ENCODE measurements around the gene ZNF70. TPM values are rescaled to one million over a fixed set of nuclear protein-coding genes. Genes with fewer than 3 reads are reported as not detected.

The ZNF70 gene
- total and polyA plus RNA-seq, 9 of the 15 experiments (the other 6 are each of a cell fraction or from before 2014, with no cell fraction given) = 0.14 to 3.3 (median 1.4) TPM

- no TSS peak for BruUV-seq (replicated peaks)
- intact Hi-C loops (cut with micrococcal nuclease) (no loop called here), in situ Hi-C loops (cut with MboI) (no loop called here)
- Histone ChIP-seq H2AFZ (ENCODE audit: low read depth, low read length) (peak overlapping the region; percentile 97), H3K9ac (ENCODE audit: insufficient read depth in 1 of 2, low read depth in 2 of 2, low read length in 2 of 2) (peak overlapping the region; percentile 59 to 87), H3K4me3 (peak overlapping the region; percentile 47), H3K79me2 (ENCODE audit: control insufficient read depth, insufficient read depth, low read length) (peaks cover 9% of the 10 kb centered on the region), H3K9me3 (replicated peaks; ENCODE audit: control insufficient read depth, insufficient read depth, low read depth, low read length) (no peaks in the 10 kb centered on the region), H3K27me3 (ENCODE audit: control insufficient read depth in 2 of 2, insufficient read depth in 2 of 2, low read length in 2 of 2) (no peaks in the 10 kb centered on the region), H3K4me1 (replicated peaks in 1 of 2; ENCODE audit: control insufficient read depth in 2 of 2, insufficient read depth in 2 of 2, low read length in 2 of 2) (peaks cover 3 to 34% of the 10 kb centered on the region in 2 experiments; a peak in 3 of 5 replicates), H3K36me3 (ENCODE audit: control insufficient read depth, insufficient read depth, low read length) (no peaks in the 10 kb centered on the region), H3K9me1 (ENCODE audit: control insufficient read depth, insufficient read depth, low read length) (no peaks in the 10 kb centered on the region), H3K4me2 (ENCODE audit: insufficient read depth, low read length) (peak overlapping the region; percentile 72), H4K20me1 (replicated peaks; ENCODE audit: control insufficient read depth, insufficient read depth, low read length) (no peaks in the 10 kb centered on the region), H3K27ac (ENCODE audit: extremely low read depth, low read depth, low read length) (0 out of 3 replicates have a peak overlapping the region, but pooled peaks have one; percentile 44)
- CTCF ChIA-PET (ENCODE audit: low intra/inter-chr PET ratio) = no interaction called here
- peak in 1 of 4 experiments; percentile 27 for DNase-seq (ENCODE audit: extremely low read depth in 1 of 4, low spot score in 3 of 4)
- POLR2A ChIA-PET = no interaction called here
- 5% methylated on average over 6 of the region's 6 CpGs for WGBS (ENCODE audit: insufficient coverage, low coverage, missing lambda C conversion rate)
- peak; percentile 1; the same call in 1 of the 3 replicates for ATAC-seq
- FAIRE-seq = no peak
- no peak for TF ChIP-seq NR2C2 (CRISPR knock-in tag; IDR thresholded peaks at IDR 0.05)
- TF ChIP-seq NR2C2 (tag; IDR thresholded peaks at IDR 0.05) = peak; percentile 21; the same call in 1 of the 2 replicates
- TF ChIP-seq E2F5 (CRISPR knock-in tag; IDR thresholded peaks at IDR 0.05) = no peak
- TF ChIP-seq NR2C1 (IDR thresholded peaks at IDR 0.05) = peak; percentile 41; the same call in 1 of the 2 replicates
- peak; percentile 51 for TF ChIP-seq NR2C1 (tag; IDR thresholded peaks at IDR 0.05)
- no peak for TF ChIP-seq MAZ (CRISPR knock-in tag; conservative IDR thresholded peaks at IDR 0.05 in 1 of 2, IDR thresholded peaks at IDR 0.05 in 1 of 2)
These were observed 21.4 kb upstream of the ZNF70 start for GRCh38 chr22:23772315-23772648.

Data from K562 (cell line).